ENCODE data around the gene ADIPOQ. TPM values are rescaled to one million over a fixed set of nuclear protein-coding genes. Genes with fewer than 3 reads are reported as not detected.
"Not testable (repeated sequence)": the region's sequence is repeated elsewhere in the genome, so short reads cannot be mapped to it uniquely, and the experiment has no call there.

ADIPOQ gene
- under 1 TPM in 1 of 7 donors, not detected in 6; 0.17 TPM for total RNA-seq
- polyA plus RNA-seq: under 1 TPM in 2 of 3 donors, not detected in 1; 0.11 to 0.12 TPM
- long read RNA-seq, donor 1: 0 reads
- long read RNA-seq, donor 2: 0 reads

GRCh38 chr3:186842426-186843038, at the start of gene ADIPOQ:
ADIPOQ (plus strand) TSS chr3:186842710; CDS start chr3:186853059, 10,349 bp downstream.
- Histone ChIP-seq H3K9me3 (no peaks in the 10 kb centered on the region), H3K27ac (no peak within 1 kb of the TSS), H3K4me3 (no peak within 1 kb of the TSS), H3K4me1 (no peaks in the 10 kb centered on the region), H3K27me3 (replicated peaks in 1 of 7) (peaks cover 0 to 31% (median 0%) of the 10 kb centered on the region in 7 donors), H3K36me3 (no peaks in the 10 kb centered on the region)
- TF ChIP-seq CTCF (IDR thresholded peaks at IDR 0.05 in 8 of 11, conservative IDR thresholded peaks at IDR 0.05 in 3 of 11) (no peak), POLR2AphosphoS5 (IDR thresholded peaks at IDR 0.05) (no peak), POLR2A (IDR thresholded peaks at IDR 0.05) (no peak)
- intact Hi-C loops (cut with DNase I; ENCODE audit: low total_unique reads): no loop called here
- no peak for DNase-seq
- WGBS, 5 donors: 82 to 86% (median 84%) methylated on average over 5 to 7 of the region's 7 CpGs

GRCh38 chr3:186798239-186798874, 44.2 kb upstream of the ADIPOQ start:
- intact Hi-C loops (cut with DNase I; ENCODE audit: low total_unique reads): no loop called here
- H3K27me3 ChIP-seq (replicated peaks in 1 of 7): no peaks in the 10 kb centered on the region
- no peak overlapping the region for H3K27ac ChIP-seq
- DNase-seq: no peak
- WGBS, 5 donors: 75 to 87% (median 83%) methylated on average over 3 of the region's 3 CpGs
- no peaks in the 10 kb centered on the region for H3K9me3 ChIP-seq
- peaks cover 0 to 100% (median 30%) of the 10 kb centered on the region in 6 donors for H3K36me3 ChIP-seq
- no peak overlapping the region for H3K4me3 ChIP-seq
- TF ChIP-seq CTCF (IDR thresholded peaks at IDR 0.05 in 8 of 11, conservative IDR thresholded peaks at IDR 0.05 in 3 of 11): no peak
- TF ChIP-seq POLR2AphosphoS5 (IDR thresholded peaks at IDR 0.05): no peak
- TF ChIP-seq POLR2A (IDR thresholded peaks at IDR 0.05): no peak
- H3K4me1 ChIP-seq: peaks cover 0 to 14% (median 2%) of the 10 kb centered on the region in 6 donors

DNA sequence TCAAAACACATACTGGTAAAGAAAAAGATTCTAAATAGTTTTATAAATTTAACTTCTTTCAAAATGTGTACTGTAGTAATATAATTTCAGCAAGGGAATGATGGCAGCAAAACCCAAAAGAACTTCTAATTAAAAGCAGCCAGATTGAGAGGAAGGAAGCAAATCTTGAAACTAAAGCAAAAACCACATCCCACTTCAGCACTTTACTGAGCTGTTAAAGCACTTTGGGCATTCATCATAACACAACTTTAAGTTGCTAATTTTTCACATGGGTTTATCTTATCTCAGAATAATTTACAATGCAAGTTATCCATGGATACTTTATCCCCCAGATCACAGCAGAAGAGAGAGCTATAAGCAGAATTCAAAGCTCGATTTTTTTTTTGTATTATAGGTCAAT, 42.2 kb upstream of the ADIPOQ start:
- no peak overlapping the region for H3K27ac ChIP-seq
- WGBS, 5 donors: 88 to 100% (median 96%) methylated on average over 1 of the region's 1 CpG
- intact Hi-C loops (cut with DNase I; ENCODE audit: low total_unique reads): no loop called here
- no peaks in the 10 kb centered on the region for H3K9me3 ChIP-seq
- TF ChIP-seq POLR2A (IDR thresholded peaks at IDR 0.05) (no peak), CTCF (IDR thresholded peaks at IDR 0.05 in 8 of 11, conservative IDR thresholded peaks at IDR 0.05 in 3 of 11) (no peak), POLR2AphosphoS5 (IDR thresholded peaks at IDR 0.05) (no peak)
- H3K27me3 ChIP-seq (replicated peaks in 1 of 7): no peaks in the 10 kb centered on the region
- peaks cover under 1 to 23% (median 9%) of the 10 kb centered on the region in 6 donors for H3K4me1 ChIP-seq
- no peak for DNase-seq
- no peak overlapping the region for H3K4me3 ChIP-seq
- H3K36me3 ChIP-seq: peaks cover 0 to 93% (median 25%) of the 10 kb centered on the region in 6 donors

DNA sequence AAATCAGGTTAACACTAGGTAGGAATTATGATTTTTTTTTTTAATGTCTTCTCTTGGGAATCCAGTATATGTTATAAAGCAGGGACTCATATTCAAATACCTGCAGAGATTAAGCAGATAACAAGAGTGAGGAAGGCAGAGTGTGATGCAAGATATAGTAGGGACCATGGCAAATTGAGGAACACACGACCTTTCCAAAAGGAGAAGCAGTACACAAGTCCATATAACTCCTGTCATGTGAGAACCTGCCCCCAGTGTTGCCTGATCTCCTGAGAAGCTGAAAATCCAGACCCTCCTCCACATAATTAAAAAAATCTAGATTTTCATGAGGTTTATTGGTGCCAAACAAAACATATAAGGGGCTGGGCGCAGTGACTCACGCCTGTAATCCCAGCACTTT, 39.8 kb upstream of the ADIPOQ start:
- 73 to 88% (median 80%) methylated on average over 3 of the region's 3 CpGs for WGBS, 5 donors
- Histone ChIP-seq H3K9me3 (no peaks in the 10 kb centered on the region), H3K27me3 (replicated peaks in 1 of 7) (no peaks in the 10 kb centered on the region), H3K4me3 (no peak overlapping the region), H3K4me1 (peaks cover 8 to 43% (median 22%) of the 10 kb centered on the region in 6 donors), H3K27ac (no peak overlapping the region), H3K36me3 (peaks cover 0 to 69% (median 16%) of the 10 kb centered on the region in 6 donors)
- intact Hi-C loops (cut with DNase I; ENCODE audit: low total_unique reads): no loop called here
- DNase-seq: no peak
- no peak for TF ChIP-seq POLR2AphosphoS5 (IDR thresholded peaks at IDR 0.05)
- no peak for TF ChIP-seq CTCF (IDR thresholded peaks at IDR 0.05 in 8 of 11, conservative IDR thresholded peaks at IDR 0.05 in 3 of 11)

- H3K36me3 ChIP-seq: peaks cover 0 to 61% (median 16%) of the 10 kb centered on the region in 6 donors
- H3K27me3 ChIP-seq (replicated peaks in 1 of 7); DNase-seq; H3K4me3 ChIP-seq; intact Hi-C loops (cut with DNase I; ENCODE audit: low total_unique reads); H3K9me3 ChIP-seq; H3K27ac ChIP-seq: not testable (repeated sequence)
- H3K4me1 ChIP-seq: peaks cover 8 to 40% (median 22%) of the 10 kb centered on the region in 6 donors
- WGBS, 5 donors: 94 to 98% (median 97%) methylated on average over 4 of the region's 4 CpGs
These were observed 39.1 kb upstream of the ADIPOQ start for GRCh38 chr3:186803447-186803846.

Measured in spleen (tissue), 13 donors.